ENCODE measurements around the gene KMO. TPM values are rescaled to one million over a fixed set of nuclear protein-coding genes. Genes with fewer than 3 reads are reported as not detected.

Gene KMO
- total RNA-seq, 4 donors from 2014 or later: 0.04 to 0.19 (median 0.07) TPM

DNA sequence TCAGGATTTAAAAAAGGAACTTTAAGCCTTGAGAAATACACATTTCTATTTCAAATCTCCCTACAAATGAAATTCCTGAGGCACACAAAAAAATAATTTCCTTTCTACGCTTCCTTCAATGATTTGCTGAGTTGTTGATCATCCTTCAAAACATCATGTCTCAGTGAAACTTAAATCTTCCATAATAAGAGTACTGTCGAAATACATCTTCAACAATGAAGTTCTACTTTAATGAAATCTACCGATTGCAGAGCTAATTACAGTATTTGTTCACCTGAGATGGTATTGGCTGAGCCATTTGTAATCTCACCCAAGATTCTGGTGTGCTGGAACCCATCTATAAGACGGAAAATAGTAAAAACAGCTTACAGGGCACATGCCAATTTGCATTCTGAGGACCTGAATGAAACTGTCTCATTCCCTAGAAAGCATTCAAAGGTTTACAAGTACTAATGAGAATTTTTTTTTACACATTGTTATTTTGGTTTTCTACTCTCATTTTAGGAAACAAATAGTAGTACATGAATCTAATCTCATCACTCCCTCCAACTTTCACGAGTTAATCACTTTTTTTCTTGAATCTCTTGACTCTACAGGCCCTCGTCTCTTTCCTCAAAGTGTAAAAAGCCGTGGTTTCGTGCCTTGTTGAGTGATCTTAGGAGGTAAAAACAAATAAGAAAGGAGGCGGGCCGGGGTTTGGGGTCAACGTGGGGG is 106.9 kb downstream of the KMO start:
- DNase-seq: no peak
- H3K27ac ChIP-seq: peak overlapping the region; percentile 89 to 94 (median 92)
- H3K27me3 ChIP-seq: no peaks in the 10 kb centered on the region
- no peaks in the 10 kb centered on the region for H3K9me3 ChIP-seq
- H3K36me3 ChIP-seq: peaks cover 0 to 16% (median 0%) of the 10 kb centered on the region in 3 donors
- intact Hi-C loops (cut with DNase I): no loop called here
- H3K4me3 ChIP-seq: peak overlapping the region; percentile 82 to 90 (median 84)
- peaks cover 0 to 48% (median 17%) of the 10 kb centered on the region in 3 donors for H3K4me1 ChIP-seq
- TF ChIP-seq POLR2A (IDR thresholded peaks at IDR 0.05): no peak
- TF ChIP-seq, protein P1, sequence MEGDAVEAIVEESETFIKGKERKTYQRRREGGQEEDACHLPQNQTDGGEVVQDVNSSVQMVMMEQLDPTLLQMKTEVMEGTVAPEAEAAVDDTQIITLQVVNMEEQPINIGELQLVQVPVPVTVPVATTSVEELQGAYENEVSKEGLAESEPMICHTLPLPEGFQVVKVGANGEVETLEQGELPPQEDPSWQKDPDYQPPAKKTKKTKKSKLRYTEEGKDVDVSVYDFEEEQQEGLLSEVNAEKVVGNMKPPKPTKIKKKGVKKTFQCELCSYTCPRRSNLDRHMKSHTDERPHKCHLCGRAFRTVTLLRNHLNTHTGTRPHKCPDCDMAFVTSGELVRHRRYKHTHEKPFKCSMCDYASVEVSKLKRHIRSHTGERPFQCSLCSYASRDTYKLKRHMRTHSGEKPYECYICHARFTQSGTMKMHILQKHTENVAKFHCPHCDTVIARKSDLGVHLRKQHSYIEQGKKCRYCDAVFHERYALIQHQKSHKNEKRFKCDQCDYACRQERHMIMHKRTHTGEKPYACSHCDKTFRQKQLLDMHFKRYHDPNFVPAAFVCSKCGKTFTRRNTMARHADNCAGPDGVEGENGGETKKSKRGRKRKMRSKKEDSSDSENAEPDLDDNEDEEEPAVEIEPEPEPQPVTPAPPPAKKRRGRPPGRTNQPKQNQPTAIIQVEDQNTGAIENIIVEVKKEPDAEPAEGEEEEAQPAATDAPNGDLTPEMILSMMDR (IDR thresholded peaks at IDR 0.05): no peak
- WGBS, 2 donors: 10 to 14% methylated on average over 9 to 11 of the region's 11 CpGs

GRCh38 chr1:241639623-241640148 is 107.5 kb downstream of the KMO start:
- TF ChIP-seq, protein P1 (IDR thresholded peaks at IDR 0.05): no peak
- TF ChIP-seq POLR2A (IDR thresholded peaks at IDR 0.05): no peak
- Histone ChIP-seq H3K36me3 (peaks cover 0 to 10% (median 0%) of the 10 kb centered on the region in 3 donors), H3K4me3 (peak overlapping the region; percentile 82 to 90 (median 84)), H3K9me3 (no peaks in the 10 kb centered on the region), H3K27me3 (no peaks in the 10 kb centered on the region), H3K27ac (peak overlapping the region; percentile 89 to 94 (median 92)), H3K4me1 (peaks cover 0 to 48% (median 17%) of the 10 kb centered on the region in 3 donors)
- intact Hi-C loops (cut with DNase I): no loop called here
- WGBS, 2 donors: 0 to 9% methylated on average over 17 to 20 of the region's 42 CpGs
- DNase-seq: no peak

- intact Hi-C loops (cut with DNase I): no loop called here
- peak within 1 kb of the TSS; percentile 82 to 90 (median 84) for H3K4me3 ChIP-seq
- no peaks in the 10 kb centered on the region for H3K9me3 ChIP-seq
- TF ChIP-seq, protein P1 (IDR thresholded peaks at IDR 0.05): peak in 2 of 6 experiments; percentile 10 to 35
- peak in 3 of 4 donors; percentile 71 to 89 (median 88) for TF ChIP-seq POLR2A (IDR thresholded peaks at IDR 0.05)
- peak; percentile 48 for DNase-seq
- peak within 1 kb of the TSS; percentile 89 to 94 (median 92) for H3K27ac ChIP-seq
- no peaks in the 10 kb centered on the region for H3K27me3 ChIP-seq
- peaks cover 0 to 48% (median 17%) of the 10 kb centered on the region in 3 donors for H3K4me1 ChIP-seq
- 24 to 34% methylated on average over 6 to 9 of the region's 81 CpGs for WGBS, 2 donors
- peaks cover 0 to 4% (median 0%) of the 10 kb centered on the region in 3 donors for H3K36me3 ChIP-seq
These were observed 108.1 kb downstream of the KMO start, which contains the start of the genes CHML and OPN3 for GRCh38 chr1:241640149-241640866. CHML (minus strand) TSS chr1:241640369; CDS start chr1:241635766, 4,603 bp downstream. OPN3 (minus strand) TSS chr1:241640369; CDS start chr1:241640254, 115 bp downstream.

DNA sequence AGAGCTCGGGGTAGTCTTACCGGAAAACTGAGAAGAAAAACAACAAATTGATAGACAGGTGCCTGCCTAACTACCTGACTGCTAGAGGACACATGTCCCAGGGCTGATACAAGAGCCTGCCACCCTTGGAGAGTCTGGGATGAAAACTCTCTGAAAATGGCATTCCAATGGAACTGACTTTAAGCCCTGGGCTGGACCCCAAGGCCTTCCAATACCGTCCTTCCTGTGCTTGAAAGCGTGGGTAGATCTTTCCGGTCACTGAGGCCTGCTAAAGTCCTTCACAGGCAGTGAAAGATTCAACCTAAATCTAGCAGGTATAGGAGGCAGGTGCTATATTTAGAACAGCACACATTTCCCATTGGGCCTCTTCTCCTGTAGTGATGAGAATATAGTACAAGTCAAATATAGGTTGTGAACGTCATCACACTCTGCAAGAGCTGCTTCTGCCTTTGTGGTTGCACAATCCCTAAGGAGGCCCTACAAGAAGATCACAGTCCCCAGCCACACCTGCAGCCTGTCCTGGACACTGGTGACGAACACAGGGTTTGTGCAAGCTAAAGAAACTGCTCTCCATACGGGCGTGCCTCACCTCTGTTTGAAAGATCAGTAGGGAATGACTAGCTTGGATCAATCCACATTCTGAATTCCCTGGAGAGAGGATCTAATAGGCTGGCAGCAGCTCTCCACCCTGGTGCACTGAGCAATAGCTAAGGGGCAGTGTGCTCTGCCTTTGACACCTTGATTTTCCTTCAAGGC is 108.9 kb downstream of the KMO start:
- 76 to 87% methylated on average over 7 to 9 of the region's 9 CpGs for WGBS, 2 donors
- H3K9me3 ChIP-seq: no peaks in the 10 kb centered on the region
- intact Hi-C loops (cut with DNase I): no loop called here
- H3K27ac ChIP-seq: peak overlapping the region; percentile 81 to 94 (median 92)
- no peaks in the 10 kb centered on the region for H3K36me3 ChIP-seq
- peak overlapping the region; percentile 82 to 90 (median 84) for H3K4me3 ChIP-seq
- H3K4me1 ChIP-seq: peaks cover 0 to 47% (median 17%) of the 10 kb centered on the region in 3 donors
- TF ChIP-seq, protein P1 (IDR thresholded peaks at IDR 0.05): no peak
- no peak for TF ChIP-seq POLR2A (IDR thresholded peaks at IDR 0.05)
- H3K27me3 ChIP-seq: no peaks in the 10 kb centered on the region
- DNase-seq: no peak

All from esophagus squamous epithelium (tissue), 5 donors.